Adrenal gland (tissue), 12 donors: ENCODE data around the gene RASD2. TPM values are rescaled to one million over a fixed set of nuclear protein-coding genes. Genes with fewer than 3 reads are reported as not detected.
A peak's percentile ranks its signal among the peaks of the same experiment; 100 is the strongest.

Source experiments
- DNase-seq, 7 donors: peaks; one replicate each; pipeline ENCODE4 v3.0.0-alpha.2; 2019 to 2020
- H3K27ac ChIP-seq, 5 donors: fragments of 200-600 bp; sonication (generic) in 4 of 5; 1 replicate in 3 of 5; 2 replicates in 2 of 5; pipeline versions ENCODE4 v1.5.1 to v1.8.0; 2016 to 2020; ENCODE audit warnings: mild to moderate bottlenecking in 1 of 5
- H3K27me3 ChIP-seq: fragments of 200-600 bp; 2 replicates; pipeline ENCODE4 v1.8.0; 2021
- H3K36me3 ChIP-seq, 2 donors: fragments of 200-600 bp; replicated peaks in 1 of 2; 1 replicate in 1 of 2; 2 replicates in 1 of 2; pipeline versions ENCODE4 v1.5.1 to v1.8.0; 2018 to 2022
- H3K4me1 ChIP-seq, 2 donors: fragments of 200-600 bp; replicated peaks in 1 of 2; 1 replicate in 1 of 2; 2 replicates in 1 of 2; pipeline versions ENCODE4 v1.5.1 to v1.8.0; 2018 to 2021
- H3K4me3 ChIP-seq, 4 donors: fragments of 200-600 bp; sonication (generic) in 3 of 4; one replicate each; pipeline ENCODE4 v1.5.1; 2016 to 2018
- H3K9me3 ChIP-seq, 3 donors: fragments of 200-600 bp; sonication (generic) in 1 of 3; replicated peaks in 1 of 3; 1 replicate in 2 of 3; 2 replicates in 1 of 3; pipeline versions ENCODE4 v1.5.1 to v1.8.0; 2016 to 2021
- POLR2A ChIP-seq, 2 donors: fragments of 450-650 bp; IDR thresholded peaks; one replicate each; pipeline ENCODE4 v1.6.1; 2017; ENCODE audit warnings: antibody characterized with exemption in 2 of 2, mild to moderate bottlenecking in 2 of 2, moderate library complexity in 1 of 2
- WGBS, 4 donors: extraction: QIAGEN DNeasy Blood & Tissue Kit in 2 of 4; methylation state at CpG; one replicate each; pipeline versions ENCODE4 v1.1.5 to v1.1.7; 2013 to 2017; 5-methylcytosine and 5-hydroxymethylcytosine counted together
- intact Hi-C, 2 donors: fragments of 100-400 bp; cut with DNase I; formaldehyde crosslinking; loops; one replicate each; pipeline versions ENCODE4 v1.14.1 to v1.15.0; 2022 to 2023
- polyA plus RNA-seq, 3 donors: library from polyadenylated mRNA; stranded (reverse); fragments of 200-250 nt in 2 of 3; fragments of 350-450 nt in 1 of 3; fragmentation: Illumina TruSeq in 1 of 3; extraction: RNeasy Lipid Tissue Mini Kit (QIAGEN cat#74804) in 1 of 3; gene quantifications; one replicate each; pipeline ENCODE4 v1.2.3, GENCODE V29; 2013 to 2014
- total RNA-seq, 9 donors: library from RNA; depleted of rRNA in 4 of 9; stranded (reverse); fragments of >200 nt in 4 of 9; fragments of 120-200 nt in 1 of 9; fragmentation: NEBNext Ultra II Directional in 1 of 9; extraction: Animal tissue kit (Norgen Biotek cat#: 25700) in 1 of 9; gene quantifications; one replicate each; pipeline versions ENCODE4 v1.1.0 to v1.2.4, GENCODE V29; 2013 to 2023
- TF ChIP-seq, protein P1 (sequence below), 6 experiments: fragments of 450-650 bp in 4 of 6; fragments of 200-600 bp in 2 of 6; sonication (generic) in 1 of 6; IDR thresholded peaks; 1 replicate in 5 of 6; 2 replicates in 1 of 6; pipeline versions ENCODE4 v1.5.1 to v1.8.0; 2016 to 2021; ENCODE audit warnings: antibody characterized with exemption in 6 of 6, mild to moderate bottlenecking in 2 of 6, moderate library complexity in 1 of 6
- donor health status: healthy with polysubstance abuse.
- donor health status: Bipolar disorder and iron deficiency.
- donor health status: DM: yes; HTN: yes; CAD: no.
- donor health status: DM: no; HTN: no; CAD: no.
- donor health status: DM: no; HTN: no; CAD: no.
- donor health status: DM: yes; HTN: yes; CAD: no.

RASD2 gene
- total and polyA plus RNA-seq, 12 donors = 0.06 to 10.4 (median 3.4) TPM

DNA sequence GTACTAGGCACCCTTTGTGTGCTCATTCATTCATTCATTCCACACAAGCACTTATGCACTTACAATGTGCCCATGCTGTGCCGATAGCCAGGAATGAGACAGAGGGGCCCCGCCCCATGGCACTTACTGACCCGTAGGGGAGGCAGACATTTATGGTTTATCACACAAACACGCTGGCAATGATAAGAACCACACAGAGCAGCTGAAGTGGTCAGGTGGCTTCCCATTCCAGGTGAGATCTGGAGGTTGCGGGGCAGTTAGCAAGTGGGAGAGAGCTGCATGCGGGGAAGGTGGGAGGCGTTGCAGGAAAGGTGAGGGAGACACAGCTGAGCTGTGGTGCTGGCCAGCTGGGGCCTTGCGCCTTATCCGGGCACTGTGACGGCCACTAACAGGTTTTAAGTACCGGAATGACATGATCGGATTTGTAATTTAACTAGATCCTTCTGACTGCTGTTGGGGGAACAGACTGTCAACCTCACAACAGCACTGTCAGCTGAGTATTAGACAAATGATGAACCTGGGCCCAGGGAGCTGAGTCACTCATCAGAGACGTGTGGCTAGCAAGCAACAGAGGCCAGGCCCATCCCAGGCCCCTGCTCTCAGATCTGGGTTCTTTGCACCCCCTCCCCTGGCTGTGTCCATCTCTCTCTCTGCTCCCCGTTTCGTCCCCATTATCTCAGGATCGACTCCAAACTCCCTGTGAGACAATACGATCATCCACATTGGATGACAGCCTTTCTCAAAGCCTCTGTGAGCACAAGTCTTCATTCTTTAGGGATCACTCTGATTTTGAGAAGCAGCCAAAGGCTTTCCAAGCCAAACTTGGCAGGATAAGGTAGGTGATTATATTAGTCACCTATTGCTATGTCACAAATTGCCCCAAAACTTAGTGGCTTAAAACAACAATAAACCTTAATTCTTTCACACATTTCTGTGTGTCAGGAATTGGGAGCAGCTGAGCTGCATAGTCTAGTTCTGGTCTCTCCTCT lies 28.4 kb downstream of the RASD2 start:
- H3K4me1 ChIP-seq = no peaks in the 10 kb centered on the region
- no peak overlapping the region for H3K27ac ChIP-seq
- H3K4me3 ChIP-seq = no peak overlapping the region
- 77 to 83% (median 81%) methylated on average over 17 of the region's 17 CpGs for WGBS, 4 donors
- no peaks in the 10 kb centered on the region for H3K36me3 ChIP-seq
- intact Hi-C loops = no loop called here
- no peak for TF ChIP-seq POLR2A (IDR thresholded peaks at IDR 0.05)
- TF ChIP-seq, protein P1, sequence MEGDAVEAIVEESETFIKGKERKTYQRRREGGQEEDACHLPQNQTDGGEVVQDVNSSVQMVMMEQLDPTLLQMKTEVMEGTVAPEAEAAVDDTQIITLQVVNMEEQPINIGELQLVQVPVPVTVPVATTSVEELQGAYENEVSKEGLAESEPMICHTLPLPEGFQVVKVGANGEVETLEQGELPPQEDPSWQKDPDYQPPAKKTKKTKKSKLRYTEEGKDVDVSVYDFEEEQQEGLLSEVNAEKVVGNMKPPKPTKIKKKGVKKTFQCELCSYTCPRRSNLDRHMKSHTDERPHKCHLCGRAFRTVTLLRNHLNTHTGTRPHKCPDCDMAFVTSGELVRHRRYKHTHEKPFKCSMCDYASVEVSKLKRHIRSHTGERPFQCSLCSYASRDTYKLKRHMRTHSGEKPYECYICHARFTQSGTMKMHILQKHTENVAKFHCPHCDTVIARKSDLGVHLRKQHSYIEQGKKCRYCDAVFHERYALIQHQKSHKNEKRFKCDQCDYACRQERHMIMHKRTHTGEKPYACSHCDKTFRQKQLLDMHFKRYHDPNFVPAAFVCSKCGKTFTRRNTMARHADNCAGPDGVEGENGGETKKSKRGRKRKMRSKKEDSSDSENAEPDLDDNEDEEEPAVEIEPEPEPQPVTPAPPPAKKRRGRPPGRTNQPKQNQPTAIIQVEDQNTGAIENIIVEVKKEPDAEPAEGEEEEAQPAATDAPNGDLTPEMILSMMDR (IDR thresholded peaks at IDR 0.05) = no peak
- no peaks in the 10 kb centered on the region for H3K27me3 ChIP-seq
- peak in 1 of 7 donors; percentile 33 for DNase-seq
- no peaks in the 10 kb centered on the region for H3K9me3 ChIP-seq

DNA sequence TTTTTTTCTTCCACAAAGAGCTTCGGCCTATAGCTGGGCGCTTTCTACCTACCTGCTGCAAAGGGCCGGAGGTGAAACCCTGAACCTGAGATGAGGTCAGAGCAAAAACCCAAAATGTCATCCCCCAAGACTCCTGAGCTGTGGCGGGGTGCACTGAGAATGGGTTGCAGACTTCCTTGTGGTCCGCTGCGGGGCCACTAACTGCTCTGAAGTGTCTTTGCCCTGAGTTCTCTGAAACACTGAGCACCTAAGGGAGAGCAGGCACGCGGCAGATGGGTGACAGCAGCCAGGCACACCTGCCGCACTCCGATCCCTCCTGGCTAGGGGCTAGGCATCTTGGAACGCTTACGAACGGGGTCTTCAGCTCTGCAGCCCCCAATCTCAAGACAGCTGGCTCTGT lies 29.3 kb downstream of the RASD2 start:
- DNase-seq = no peak
- no peaks in the 10 kb centered on the region for H3K36me3 ChIP-seq
- no peaks in the 10 kb centered on the region for H3K4me1 ChIP-seq
- WGBS, 4 donors = 85 to 93% (median 92%) methylated on average over 8 to 13 of the region's 13 CpGs
- H3K4me3 ChIP-seq = no peak overlapping the region
- TF ChIP-seq POLR2A (IDR thresholded peaks at IDR 0.05) = no peak
- no peak overlapping the region for H3K27ac ChIP-seq
- intact Hi-C loops = no loop called here
- no peaks in the 10 kb centered on the region for H3K9me3 ChIP-seq
- H3K27me3 ChIP-seq = no peaks in the 10 kb centered on the region

DNA sequence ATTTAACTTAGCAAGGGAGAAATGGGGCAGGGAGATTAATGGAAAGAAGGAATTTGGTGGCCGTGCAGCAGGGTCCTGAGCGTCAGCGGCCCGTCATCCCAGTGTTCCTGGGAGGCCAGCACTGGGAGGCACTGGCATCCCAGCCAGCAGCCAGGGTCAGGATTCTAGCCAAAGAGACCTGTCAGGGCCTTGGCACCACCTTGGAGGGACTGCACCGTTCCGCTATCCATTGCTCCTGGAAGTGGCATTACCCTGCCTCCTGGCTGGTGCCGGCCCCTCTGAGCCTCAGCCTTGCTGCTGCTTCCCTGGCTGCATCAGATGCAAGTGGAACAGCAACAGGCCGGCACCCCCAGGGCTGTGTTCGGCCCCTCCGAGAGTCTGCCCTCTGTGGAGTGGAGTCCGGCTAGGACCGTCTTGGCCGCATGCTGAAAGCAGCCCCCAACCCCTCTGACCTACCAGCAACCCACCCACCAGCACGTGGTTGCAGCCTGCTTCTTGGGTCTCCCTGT lies 30.1 kb downstream of the RASD2 start:
- H3K27ac ChIP-seq = no peak overlapping the region
- H3K9me3 ChIP-seq = no peaks in the 10 kb centered on the region
- H3K36me3 ChIP-seq = no peaks in the 10 kb centered on the region
- TF ChIP-seq, protein P1 (IDR thresholded peaks at IDR 0.05) = no peak
- no peak for TF ChIP-seq POLR2A (IDR thresholded peaks at IDR 0.05)
- no peak for DNase-seq
- H3K4me3 ChIP-seq = no peak overlapping the region
- no peaks in the 10 kb centered on the region for H3K4me1 ChIP-seq
- intact Hi-C loops = no loop called here
- 81 to 93% (median 88%) methylated on average over 4 to 14 of the region's 14 CpGs for WGBS, 4 donors
- H3K27me3 ChIP-seq = no peaks in the 10 kb centered on the region

DNA sequence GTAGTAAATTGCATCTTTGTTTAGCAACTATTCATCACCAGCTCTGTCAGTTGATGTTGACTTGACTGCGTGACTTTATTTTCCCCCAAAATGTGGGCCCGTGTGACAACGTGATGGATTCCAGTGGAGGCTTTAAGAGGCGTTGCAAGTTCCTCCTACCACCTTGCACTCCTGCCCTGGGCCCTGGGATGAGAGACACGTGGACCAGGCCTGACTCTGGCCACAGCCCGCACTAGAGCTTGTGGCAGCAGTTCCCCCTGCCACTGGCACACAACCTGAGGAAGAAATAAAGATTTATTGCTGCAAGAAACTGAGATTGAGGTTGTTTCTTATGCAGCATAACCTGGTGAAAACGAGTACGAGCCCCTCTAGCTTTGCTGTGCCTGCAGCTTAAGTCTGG lies 31.9 kb downstream of the RASD2 start:
- no peak for TF ChIP-seq POLR2A (IDR thresholded peaks at IDR 0.05)
- TF ChIP-seq, protein P1 (IDR thresholded peaks at IDR 0.05) = no peak
- intact Hi-C loops = no loop called here
- WGBS, 4 donors = 77 to 83% (median 82%) methylated on average over 6 to 8 of the region's 8 CpGs

More for the DNA sequence above, 31.9 kb downstream of the RASD2 start:
- Histone ChIP-seq H3K27me3 (no peaks in the 10 kb centered on the region), H3K27ac (no peak overlapping the region), H3K4me3 (no peak overlapping the region), H3K36me3 (no peaks in the 10 kb centered on the region), H3K9me3 (no peaks in the 10 kb centered on the region), H3K4me1 (no peaks in the 10 kb centered on the region)
- DNase-seq = no peak
